Upper lobe of left lung (tissue), 4 donors: ENCODE results near the gene AMACR.

Experiments used
- POLR2A ChIP-seq, 4 donors: fragments of 450-650 bp; IDR thresholded peaks; one replicate each; pipeline ENCODE4 v1.5.1; 2016 to 2017; ENCODE audit warnings: antibody characterized with exemption in 4 of 4, mild to moderate bottlenecking in 2 of 4
- TF ChIP-seq, protein P1 (sequence below), 6 experiments: fragments of 450-650 bp in 4 of 6; fragments of 200-600 bp in 2 of 6; sonication (generic) in 2 of 6; IDR thresholded peaks; one replicate each; pipeline ENCODE4 v1.5.1; 2016 to 2019; ENCODE audit warnings: antibody characterized with exemption in 6 of 6

GRCh38 chr5:34012791-34013190, 4.9 kb upstream of the AMACR start:
- TF ChIP-seq, protein P1, sequence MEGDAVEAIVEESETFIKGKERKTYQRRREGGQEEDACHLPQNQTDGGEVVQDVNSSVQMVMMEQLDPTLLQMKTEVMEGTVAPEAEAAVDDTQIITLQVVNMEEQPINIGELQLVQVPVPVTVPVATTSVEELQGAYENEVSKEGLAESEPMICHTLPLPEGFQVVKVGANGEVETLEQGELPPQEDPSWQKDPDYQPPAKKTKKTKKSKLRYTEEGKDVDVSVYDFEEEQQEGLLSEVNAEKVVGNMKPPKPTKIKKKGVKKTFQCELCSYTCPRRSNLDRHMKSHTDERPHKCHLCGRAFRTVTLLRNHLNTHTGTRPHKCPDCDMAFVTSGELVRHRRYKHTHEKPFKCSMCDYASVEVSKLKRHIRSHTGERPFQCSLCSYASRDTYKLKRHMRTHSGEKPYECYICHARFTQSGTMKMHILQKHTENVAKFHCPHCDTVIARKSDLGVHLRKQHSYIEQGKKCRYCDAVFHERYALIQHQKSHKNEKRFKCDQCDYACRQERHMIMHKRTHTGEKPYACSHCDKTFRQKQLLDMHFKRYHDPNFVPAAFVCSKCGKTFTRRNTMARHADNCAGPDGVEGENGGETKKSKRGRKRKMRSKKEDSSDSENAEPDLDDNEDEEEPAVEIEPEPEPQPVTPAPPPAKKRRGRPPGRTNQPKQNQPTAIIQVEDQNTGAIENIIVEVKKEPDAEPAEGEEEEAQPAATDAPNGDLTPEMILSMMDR (IDR thresholded peaks at IDR 0.05): no peak
- no peak for TF ChIP-seq POLR2A (IDR thresholded peaks at IDR 0.05)
